Measurements from ENCODE around the gene COPS7B. TPM values are rescaled to one million over a fixed set of nuclear protein-coding genes. Genes with fewer than 3 reads are reported as not detected.

The COPS7B gene
- 37.9 TPM for total RNA-seq

GRCh38 chr2:231786177-231786916 is at the start of gene COPS7B:
Gene COPS7B (plus strand): TSS chr2:231786445. CDS start chr2:231788571, 2,126 bp downstream.

GRCh38 chr2:231780909-231781797 is 5.1 kb upstream of the COPS7B start, which contains the start of gene PDE6D:
Gene PDE6D (minus strand): TSS chr2:231781282. CDS start chr2:231781114, 168 bp downstream.

Other genes starting within 250 kb of the COPS7B start
- not detected for gene TEX44, start 193.6 kb upstream of the COPS7B start, total RNA-seq
- gene PTMA, start 77.9 kb upstream of the COPS7B start, total RNA-seq: 734 TPM
- 28.9 TPM for gene PDE6D, start 5.2 kb upstream of the COPS7B start, total RNA-seq
- gene NPPC, start 140.0 kb downstream of the COPS7B start, total RNA-seq: 5.2 TPM
- gene DIS3L2, start 175.3 kb downstream of the COPS7B start, total RNA-seq: 58.4 TPM